Stimulated activated CD4-positive, alpha-beta T cell treated with anti-CD3 and anti-CD28 coated beads, TNF-alpha, amount 100 ng/mL, for 1 hour (primary cell): ENCODE measurements around the gene CYP4F8.
A peak's percentile ranks its signal among the peaks of the same experiment; 100 is the strongest.
"Not testable (repeated sequence)": the region's sequence is repeated elsewhere in the genome, so short reads cannot be mapped to it uniquely, and the experiment has no call there.

Experiments used
- DNase-seq, 3 donors: peaks; one replicate each; pipeline ENCODE4 v3.0.0-alpha.2; 2020; ENCODE audit warnings: low read depth in 3 of 3, low spot score in 1 of 3

Gene CYP4F8

GRCh38 chr19:15614507-15615379 is at the start of gene CYP4F8:
Gene CYP4F8, plus strand, starts transcription at chr19:15615218. Its CDS starts 399 bp downstream, at chr19:15615617.
- no peak for DNase-seq

- DNase-seq, result no peak
Measured at GRCh38 chr19:15570420-15570819, 44.6 kb upstream of the CYP4F8 start.

- DNase-seq, result no peak
Measured at GRCh38 chr19:15575406-15575805, 39.6 kb upstream of the CYP4F8 start.

- no peak for DNase-seq
Measured at GRCh38 chr19:15576526-15577156, 38.4 kb upstream of the CYP4F8 start.

- no peak for DNase-seq
Measured at GRCh38 chr19:15577184-15577771, 37.7 kb upstream of the CYP4F8 start.

- no peak for DNase-seq
Measured at GRCh38 chr19:15583346-15583745, 31.7 kb upstream of the CYP4F8 start.

GRCh38 chr19:15584095-15584494 is 30.9 kb upstream of the CYP4F8 start:
- no peak for DNase-seq

- DNase-seq, result peak; percentile 38 to 85 (median 64)
Measured at GRCh38 chr19:15584541-15585115, 30.4 kb upstream of the CYP4F8 start.

- DNase-seq, result no peak
Measured at GRCh38 chr19:15587663-15588062, 27.4 kb upstream of the CYP4F8 start.

- no peak for DNase-seq
Measured at GRCh38 chr19:15588265-15588664, 26.8 kb upstream of the CYP4F8 start.

- no peak for DNase-seq
Measured at GRCh38 chr19:15589760-15590451, 25.1 kb upstream of the CYP4F8 start.

- DNase-seq, result no peak
Measured at GRCh38 chr19:15591796-15592195, 23.2 kb upstream of the CYP4F8 start.

- DNase-seq, result not testable (repeated sequence)
Measured at GRCh38 chr19:15592506-15592905, 22.5 kb upstream of the CYP4F8 start.

GRCh38 chr19:15593766-15594165 is 21.3 kb upstream of the CYP4F8 start:
- not testable (repeated sequence) for DNase-seq

- no peak for DNase-seq
Measured at GRCh38 chr19:15595069-15595468, 19.9 kb upstream of the CYP4F8 start.

- not testable (repeated sequence) for DNase-seq
Measured at GRCh38 chr19:15607978-15608925, 6.8 kb upstream of the CYP4F8 start.

- no peak for DNase-seq
Measured at GRCh38 chr19:15609261-15609660, 5.8 kb upstream of the CYP4F8 start.

GRCh38 chr19:15612342-15612741 is 2.7 kb upstream of the CYP4F8 start:
- no peak for DNase-seq

- no peak for DNase-seq
Measured at GRCh38 chr19:15613338-15613737, 1.7 kb upstream of the CYP4F8 start.

- DNase-seq, result no peak
Measured at GRCh38 chr19:15615526-15615925, 508 bp downstream of the CYP4F8 start.
